GDM1 (cell line): ENCODE measurements around the gene IFITM5.

ENCODE experiments used
- DNase-seq: peaks from one replicate; lab custom pipeline; 2025; lab: John Stamatoyannopoulos, UW

The IFITM5 gene

GRCh38 chr11:283405-284104 is 15.8 kb downstream of the IFITM5 start:
- DNase-seq, result no peak

GRCh38 chr11:282630-283360 is 16.5 kb downstream of the IFITM5 start:
- no peak for DNase-seq

GRCh38 chr11:282171-282570 is 17.2 kb downstream of the IFITM5 start:
- no peak for DNase-seq

GRCh38 chr11:281486-282161 is 17.7 kb downstream of the IFITM5 start:
- DNase-seq, result no peak

GRCh38 chr11:280706-281485 is 18.4 kb downstream of the IFITM5 start:
- DNase-seq, result no peak

GRCh38 chr11:279966-280705 is 19.2 kb downstream of the IFITM5 start:
- DNase-seq, result no peak

GRCh38 chr11:279040-279965 is 20.0 kb downstream of the IFITM5 start:
- DNase-seq, result no peak

- DNase-seq, result no peak
These were observed 21.1 kb downstream of the IFITM5 start, which contains the start of gene NLRP6 for GRCh38 chr11:278001-278951. NLRP6 (plus strand) TSS chr11:278407; CDS start chr11:278570, 163 bp downstream.

- DNase-seq, result no peak
These were observed 23.1 kb downstream of the IFITM5 start for GRCh38 chr11:276219-276618.

GRCh38 chr11:272931-273198 is 26.5 kb downstream of the IFITM5 start:
- DNase-seq, result no peak

- no peak for DNase-seq
These were observed 27.0 kb downstream of the IFITM5 start for GRCh38 chr11:272195-272930.

- no peak for DNase-seq
These were observed 28.0 kb downstream of the IFITM5 start for GRCh38 chr11:271319-271715.

- no peak for DNase-seq
These were observed 28.6 kb downstream of the IFITM5 start for GRCh38 chr11:270451-271318.

GRCh38 chr11:269146-269890 is 30.0 kb downstream of the IFITM5 start:
- peak; percentile 57 for DNase-seq

- DNase-seq, result peak; percentile 38
These were observed 30.6 kb downstream of the IFITM5 start for GRCh38 chr11:268716-269145.

- DNase-seq, result peak; percentile 42
These were observed 31.8 kb downstream of the IFITM5 start for GRCh38 chr11:267491-267994.
